Measurements from ENCODE around the gene NOL7.

DNA sequence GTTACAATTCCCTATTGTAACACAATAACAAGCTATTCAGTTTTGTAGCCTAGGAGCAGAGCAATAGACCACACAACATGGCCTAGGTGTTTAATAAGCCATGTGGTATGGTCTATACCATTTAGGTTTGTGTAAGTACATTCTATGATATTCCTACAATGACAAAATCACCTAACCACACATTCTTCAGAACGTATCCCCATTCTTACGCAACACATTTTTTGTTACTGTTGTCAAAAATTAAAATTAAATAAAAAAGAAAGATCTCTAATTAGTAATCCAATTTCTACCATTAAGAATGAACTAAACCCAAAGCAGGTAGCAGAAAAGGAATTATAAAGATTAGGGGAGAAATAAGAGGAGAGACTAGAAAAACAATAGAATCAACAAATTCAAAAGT is 52.5 kb downstream of the NOL7 start:
- TF ChIP-seq, protein P1, sequence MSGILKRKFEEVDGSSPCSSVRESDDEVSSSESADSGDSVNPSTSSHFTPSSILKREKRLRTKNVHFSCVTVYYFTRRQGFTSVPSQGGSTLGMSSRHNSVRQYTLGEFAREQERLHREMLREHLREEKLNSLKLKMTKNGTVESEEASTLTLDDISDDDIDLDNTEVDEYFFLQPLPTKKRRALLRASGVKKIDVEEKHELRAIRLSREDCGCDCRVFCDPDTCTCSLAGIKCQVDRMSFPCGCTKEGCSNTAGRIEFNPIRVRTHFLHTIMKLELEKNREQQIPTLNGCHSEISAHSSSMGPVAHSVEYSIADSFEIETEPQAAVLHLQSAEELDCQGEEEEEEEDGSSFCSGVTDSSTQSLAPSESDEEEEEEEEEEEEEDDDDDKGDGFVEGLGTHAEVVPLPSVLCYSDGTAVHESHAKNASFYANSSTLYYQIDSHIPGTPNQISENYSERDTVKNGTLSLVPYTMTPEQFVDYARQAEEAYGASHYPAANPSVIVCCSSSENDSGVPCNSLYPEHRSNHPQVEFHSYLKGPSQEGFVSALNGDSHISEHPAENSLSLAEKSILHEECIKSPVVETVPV (CRISPR knock-in tag; IDR thresholded peaks at IDR 0.05) = no peak
- TF ChIP-seq POU6F1 (CRISPR knock-in tag; IDR thresholded peaks at IDR 0.05; ENCODE audit: borderline replicate concordance, low read depth) = no peak

All from SK-N-SH treated with all-trans-retinoic acid at 6 μM for 48 hours (cell line).